ENCODE data around the gene SIM1.

- TF ChIP-seq EZH2 (IDR thresholded peaks at IDR 0.05; ENCODE audit: low read length, unreplicated experiment) (no peak), CTCF (conservative IDR thresholded peaks at IDR 0.05; ENCODE audit: low read depth, low read length) (no peak)
Measured at GRCh38 chr6:100427452-100427851, 37.3 kb downstream of the SIM1 start.

Data from PC-3 (cell line).